Measurements from ENCODE around the gene ALX3. TPM values are rescaled to one million over a fixed set of nuclear protein-coding genes. Genes with fewer than 3 reads are reported as not detected.
A peak's percentile ranks its signal among the peaks of the same experiment; 100 is the strongest.

Gene ALX3
- total RNA-seq, 1 donor from 2014 or later = not detected

DNA sequence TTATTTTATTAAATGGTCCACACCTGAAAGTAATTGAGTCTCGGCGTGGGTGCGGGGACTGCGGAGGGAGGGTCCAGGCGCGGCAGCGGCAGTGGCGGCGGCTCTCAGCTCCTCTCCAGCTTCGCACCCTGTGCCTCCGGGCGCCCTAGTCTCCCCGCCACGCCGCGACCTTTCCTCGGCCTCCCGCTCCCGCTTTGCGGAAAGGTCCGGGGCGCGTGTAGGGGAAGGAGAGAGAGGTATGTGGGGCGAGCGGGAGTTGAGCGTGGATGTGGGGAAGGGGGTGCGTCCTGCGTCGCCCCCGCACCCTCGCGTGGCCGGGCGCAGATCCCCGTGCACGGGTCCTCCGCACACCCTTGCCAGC, 13.4 kb upstream of the ALX3 start:
- Histone ChIP-seq H3K4me2 (ENCODE audit: low read length) (peak overlapping the region; percentile 83), H3K27ac (ENCODE audit: low read depth, low read length) (no peak overlapping the region), H2AFZ (ENCODE audit: low read depth, low read length) (no peak overlapping the region), H4K20me1 (ENCODE audit: insufficient read depth, low read length) (no peaks in the 10 kb centered on the region), H3K4me1 (ENCODE audit: insufficient read depth, low read length) (peaks cover 10% of the 10 kb centered on the region), H3K79me2 (ENCODE audit: insufficient read depth, low read length) (no peaks in the 10 kb centered on the region), H3K27me3 (ENCODE audit: insufficient read depth, low read length) (peaks cover 62% of the 10 kb centered on the region), H3K36me3 (ENCODE audit: insufficient read depth, low read length) (no peaks in the 10 kb centered on the region), H3K9me3 (ENCODE audit: insufficient read depth, low read depth, low read length) (no peaks in the 10 kb centered on the region), H3K9ac (ENCODE audit: low read length) (no peak overlapping the region), H3K4me3 (ENCODE audit: insufficient read depth, low read depth, low read length) (peak overlapping the region; percentile 53)
- H3K9me3 Mint-ChIP-seq (ENCODE audit: unreplicated experiment) = peaks cover 6% of the 10 kb centered on the region
- H3K4me3 Mint-ChIP-seq (ENCODE audit: unreplicated experiment) = peak overlapping the region; percentile 71
- peaks cover 6% of the 10 kb centered on the region for H3K4me1 Mint-ChIP-seq (ENCODE audit: low read depth, unreplicated experiment)
- H3K36me3 Mint-ChIP-seq (ENCODE audit: low read depth, unreplicated experiment) = peaks cover 2% of the 10 kb centered on the region
- no peak overlapping the region for H3K27ac Mint-ChIP-seq (ENCODE audit: unreplicated experiment)
- DNase-seq (ENCODE audit: low read depth) (no peak), FAIRE-seq (no peak)
- TF ChIP-seq, protein P1, sequence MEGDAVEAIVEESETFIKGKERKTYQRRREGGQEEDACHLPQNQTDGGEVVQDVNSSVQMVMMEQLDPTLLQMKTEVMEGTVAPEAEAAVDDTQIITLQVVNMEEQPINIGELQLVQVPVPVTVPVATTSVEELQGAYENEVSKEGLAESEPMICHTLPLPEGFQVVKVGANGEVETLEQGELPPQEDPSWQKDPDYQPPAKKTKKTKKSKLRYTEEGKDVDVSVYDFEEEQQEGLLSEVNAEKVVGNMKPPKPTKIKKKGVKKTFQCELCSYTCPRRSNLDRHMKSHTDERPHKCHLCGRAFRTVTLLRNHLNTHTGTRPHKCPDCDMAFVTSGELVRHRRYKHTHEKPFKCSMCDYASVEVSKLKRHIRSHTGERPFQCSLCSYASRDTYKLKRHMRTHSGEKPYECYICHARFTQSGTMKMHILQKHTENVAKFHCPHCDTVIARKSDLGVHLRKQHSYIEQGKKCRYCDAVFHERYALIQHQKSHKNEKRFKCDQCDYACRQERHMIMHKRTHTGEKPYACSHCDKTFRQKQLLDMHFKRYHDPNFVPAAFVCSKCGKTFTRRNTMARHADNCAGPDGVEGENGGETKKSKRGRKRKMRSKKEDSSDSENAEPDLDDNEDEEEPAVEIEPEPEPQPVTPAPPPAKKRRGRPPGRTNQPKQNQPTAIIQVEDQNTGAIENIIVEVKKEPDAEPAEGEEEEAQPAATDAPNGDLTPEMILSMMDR (IDR thresholded peaks at IDR 0.05; ENCODE audit: insufficient read depth, low read depth, low read length) = no peak
- peak; percentile 43 for TF ChIP-seq EZH2 (IDR thresholded peaks at IDR 0.05; ENCODE audit: insufficient read depth, low read length)
- peaks cover 86% of the 10 kb centered on the region for H3K27me3 Mint-ChIP-seq (ENCODE audit: low read depth, unreplicated experiment)

DNA sequence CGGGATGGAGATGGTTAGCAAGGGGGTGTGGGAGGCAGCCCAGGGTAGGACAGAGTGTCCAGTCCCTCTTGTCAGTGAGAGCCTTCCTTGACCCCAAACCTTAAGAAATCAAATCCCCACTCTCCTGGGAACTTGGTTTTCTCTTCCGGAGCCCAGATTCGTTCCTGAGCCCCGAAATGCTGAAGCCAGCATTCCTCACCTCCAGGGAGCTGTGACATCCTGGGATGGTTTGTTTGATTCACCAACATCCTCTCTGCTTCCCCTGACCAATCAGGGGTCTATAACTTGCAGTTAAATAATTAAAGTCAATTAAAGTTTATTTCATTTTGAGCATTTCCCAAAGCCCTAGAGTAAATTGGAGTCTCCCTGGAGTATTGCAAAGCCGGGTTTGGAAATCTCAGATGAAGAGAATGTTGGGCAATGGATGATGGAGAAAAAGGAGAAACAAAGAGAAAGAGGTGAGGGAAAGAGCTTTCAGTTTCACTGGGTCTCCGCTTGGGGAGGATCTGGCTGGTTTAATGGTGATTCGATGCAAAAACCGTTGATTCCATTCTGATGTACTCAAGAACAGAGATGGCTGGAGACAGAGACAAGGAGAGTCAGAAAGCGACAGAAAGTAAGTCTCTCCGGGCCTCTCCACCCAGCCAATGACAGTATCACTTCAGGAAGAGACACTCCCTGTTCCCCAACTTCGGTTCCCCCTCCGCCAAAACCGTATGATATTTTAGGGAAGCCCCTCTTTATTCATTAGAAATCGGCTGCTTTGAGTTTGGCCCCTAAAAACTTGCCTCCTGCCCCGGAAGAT, 12.8 kb upstream of the ALX3 start:
- Mint-ChIP-seq H3K27ac (ENCODE audit: unreplicated experiment) (no peak overlapping the region), H3K27me3 (ENCODE audit: low read depth, unreplicated experiment) (peaks cover 91% of the 10 kb centered on the region), H3K36me3 (ENCODE audit: low read depth, unreplicated experiment) (peaks cover 2% of the 10 kb centered on the region), H3K4me3 (ENCODE audit: unreplicated experiment) (peak overlapping the region; percentile 71), H3K9me3 (ENCODE audit: unreplicated experiment) (peaks cover 6% of the 10 kb centered on the region), H3K4me1 (ENCODE audit: low read depth, unreplicated experiment) (peaks cover 6% of the 10 kb centered on the region)
- no peaks in the 10 kb centered on the region for H3K36me3 ChIP-seq (ENCODE audit: insufficient read depth, low read length)
- H3K27ac ChIP-seq (ENCODE audit: low read depth, low read length) = no peak overlapping the region
- no peaks in the 10 kb centered on the region for H3K9me3 ChIP-seq (ENCODE audit: insufficient read depth, low read depth, low read length)
- FAIRE-seq = no peak
- no peak overlapping the region for H3K9ac ChIP-seq (ENCODE audit: low read length)
- H3K4me1 ChIP-seq (ENCODE audit: insufficient read depth, low read length) = peaks cover 10% of the 10 kb centered on the region
- H2AFZ ChIP-seq (ENCODE audit: low read depth, low read length) = no peak overlapping the region
- TF ChIP-seq, protein P1 (IDR thresholded peaks at IDR 0.05; ENCODE audit: insufficient read depth, low read depth, low read length) = no peak
- TF ChIP-seq EZH2 (IDR thresholded peaks at IDR 0.05; ENCODE audit: insufficient read depth, low read length) = no peak
- peaks cover 67% of the 10 kb centered on the region for H3K27me3 ChIP-seq (ENCODE audit: insufficient read depth, low read length)
- H3K4me3 ChIP-seq (ENCODE audit: insufficient read depth, low read depth, low read length) = no peak overlapping the region
- H3K79me2 ChIP-seq (ENCODE audit: insufficient read depth, low read length) = no peaks in the 10 kb centered on the region
- no peak for DNase-seq (ENCODE audit: low read depth)
- peak overlapping the region; percentile 83 for H3K4me2 ChIP-seq (ENCODE audit: low read length)
- H4K20me1 ChIP-seq (ENCODE audit: insufficient read depth, low read length) = no peaks in the 10 kb centered on the region

- Mint-ChIP-seq H3K9me3 (ENCODE audit: unreplicated experiment) (peaks cover 6% of the 10 kb centered on the region), H3K27ac (ENCODE audit: unreplicated experiment) (no peak overlapping the region), H3K4me1 (ENCODE audit: low read depth, unreplicated experiment) (peaks cover 6% of the 10 kb centered on the region), H3K27me3 (ENCODE audit: low read depth, unreplicated experiment) (peaks cover 94% of the 10 kb centered on the region), H3K4me3 (ENCODE audit: unreplicated experiment) (no peak overlapping the region), H3K36me3 (ENCODE audit: low read depth, unreplicated experiment) (peaks cover 2% of the 10 kb centered on the region)
- H3K27me3 ChIP-seq (ENCODE audit: insufficient read depth, low read length) = peaks cover 69% of the 10 kb centered on the region
- H4K20me1 ChIP-seq (ENCODE audit: insufficient read depth, low read length) = no peaks in the 10 kb centered on the region
- peaks cover 10% of the 10 kb centered on the region for H3K4me1 ChIP-seq (ENCODE audit: insufficient read depth, low read length)
- DNase-seq (ENCODE audit: low read depth) = no peak
- no peak overlapping the region for H3K9ac ChIP-seq (ENCODE audit: low read length)
- no peaks in the 10 kb centered on the region for H3K36me3 ChIP-seq (ENCODE audit: insufficient read depth, low read length)
- H2AFZ ChIP-seq (ENCODE audit: low read depth, low read length) = no peak overlapping the region
- no peak overlapping the region for H3K4me2 ChIP-seq (ENCODE audit: low read length)
- H3K27ac ChIP-seq (ENCODE audit: low read depth, low read length) = no peak overlapping the region
- H3K4me3 ChIP-seq (ENCODE audit: insufficient read depth, low read depth, low read length) = no peak overlapping the region
- TF ChIP-seq EZH2 (IDR thresholded peaks at IDR 0.05; ENCODE audit: insufficient read depth, low read length) = no peak
- TF ChIP-seq, protein P1 (IDR thresholded peaks at IDR 0.05; ENCODE audit: insufficient read depth, low read depth, low read length) = no peak
- no peak for FAIRE-seq
- H3K9me3 ChIP-seq (ENCODE audit: insufficient read depth, low read depth, low read length) = no peaks in the 10 kb centered on the region
- no peaks in the 10 kb centered on the region for H3K79me2 ChIP-seq (ENCODE audit: insufficient read depth, low read length)
These were observed 12.0 kb upstream of the ALX3 start for GRCh38 chr1:110082477-110082876.

Measured in astrocyte (in vitro differentiated cells and primary cell).